HEK293 (cell line): ENCODE data around the gene GBX1.

Source experiments
- BCL11A ChIP-seq: fragments of 450-650 bp; formaldehyde crosslinking; IDR thresholded peaks from 2 replicates; pipeline ENCODE4 v1.5.1; 2016; ENCODE audit warnings: low read depth, missing biosample characterization, missing genetic modification characterization
- SP3 ChIP-seq: fragments of 450-650 bp; formaldehyde crosslinking; IDR thresholded peaks from 2 replicates; pipeline ENCODE4 v1.5.1; 2016; ENCODE audit warnings: missing biosample characterization, missing genetic modification characterization
- WT1 ChIP-seq: fragments of 450-650 bp; formaldehyde crosslinking; IDR thresholded peaks from 2 replicates; pipeline ENCODE4 v1.5.1; 2016; ENCODE audit warnings: missing biosample characterization, missing genetic modification characterization
- ZFP37 ChIP-seq: fragments of 450-650 bp; formaldehyde crosslinking; IDR thresholded peaks from 2 replicates; pipeline ENCODE4 v1.5.1; 2016; ENCODE audit warnings: missing biosample characterization, missing genetic modification characterization
- ZNF324 ChIP-seq: fragments of 450-650 bp; formaldehyde crosslinking; IDR thresholded peaks from 2 replicates; pipeline ENCODE4 v1.5.1; 2016; ENCODE audit warnings: missing biosample characterization, missing genetic modification characterization
- ZNF350 ChIP-seq: fragments of 450-650 bp; formaldehyde crosslinking; IDR thresholded peaks from 2 replicates; pipeline ENCODE4 v1.5.0; 2017; ENCODE audit warnings: missing biosample characterization, mild to moderate bottlenecking, missing genetic modification characterization
- ZNF561 ChIP-seq: fragments of 450-650 bp; IDR thresholded peaks from 2 replicates; pipeline ENCODE4 v1.5.1; 2018; ENCODE audit warnings: missing biosample characterization, missing genetic modification characterization, borderline replicate concordance
- ZNF677 ChIP-seq: fragments of 450-650 bp; IDR thresholded peaks from 2 replicates; pipeline ENCODE4 v1.5.0; 2018; ENCODE audit warnings: missing biosample characterization, mild to moderate bottlenecking, missing genetic modification characterization, moderate library complexity
- TF ChIP-seq, protein P1 (sequence below): fragments of 450-650 bp; formaldehyde crosslinking; IDR thresholded peaks from 2 replicates; pipeline ENCODE4 v1.5.1; 2016; ENCODE audit warnings: missing biosample characterization, missing genetic modification characterization
- TF ChIP-seq, protein P2 (sequence below): fragments of 450-650 bp; formaldehyde crosslinking; conservative IDR thresholded peaks from 2 replicates; pipeline ENCODE4 v1.5.1; 2016; ENCODE audit warnings: low read depth, missing biosample characterization, missing genetic modification characterization
- TF ChIP-seq, protein P3 (sequence below): fragments of 450-650 bp; formaldehyde crosslinking; IDR thresholded peaks from 2 replicates; pipeline ENCODE4 v1.5.1; 2017; ENCODE audit warnings: missing biosample characterization, missing genetic modification characterization

DNA sequence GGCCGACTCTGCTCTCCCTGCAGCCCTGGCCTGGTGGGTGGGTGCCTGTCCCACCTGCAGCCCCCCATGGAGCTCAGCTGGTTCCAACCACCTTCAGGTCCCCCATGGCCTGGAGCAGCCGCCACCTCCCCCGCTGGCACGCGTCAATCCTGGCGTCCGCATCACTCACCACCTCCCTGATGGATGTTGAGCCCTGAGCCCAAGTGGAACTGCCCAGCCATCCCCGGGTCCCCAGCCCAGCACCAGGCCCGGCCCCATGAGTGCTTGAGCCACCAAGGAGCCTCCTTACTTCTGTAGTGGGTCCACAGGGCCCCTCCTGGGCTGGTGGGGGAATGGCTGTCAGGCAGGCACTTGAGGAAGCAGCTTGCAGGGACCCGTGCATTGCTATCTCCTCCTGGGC, 66.6 kb downstream of the GBX1 start:
- TF ChIP-seq, protein P1, sequence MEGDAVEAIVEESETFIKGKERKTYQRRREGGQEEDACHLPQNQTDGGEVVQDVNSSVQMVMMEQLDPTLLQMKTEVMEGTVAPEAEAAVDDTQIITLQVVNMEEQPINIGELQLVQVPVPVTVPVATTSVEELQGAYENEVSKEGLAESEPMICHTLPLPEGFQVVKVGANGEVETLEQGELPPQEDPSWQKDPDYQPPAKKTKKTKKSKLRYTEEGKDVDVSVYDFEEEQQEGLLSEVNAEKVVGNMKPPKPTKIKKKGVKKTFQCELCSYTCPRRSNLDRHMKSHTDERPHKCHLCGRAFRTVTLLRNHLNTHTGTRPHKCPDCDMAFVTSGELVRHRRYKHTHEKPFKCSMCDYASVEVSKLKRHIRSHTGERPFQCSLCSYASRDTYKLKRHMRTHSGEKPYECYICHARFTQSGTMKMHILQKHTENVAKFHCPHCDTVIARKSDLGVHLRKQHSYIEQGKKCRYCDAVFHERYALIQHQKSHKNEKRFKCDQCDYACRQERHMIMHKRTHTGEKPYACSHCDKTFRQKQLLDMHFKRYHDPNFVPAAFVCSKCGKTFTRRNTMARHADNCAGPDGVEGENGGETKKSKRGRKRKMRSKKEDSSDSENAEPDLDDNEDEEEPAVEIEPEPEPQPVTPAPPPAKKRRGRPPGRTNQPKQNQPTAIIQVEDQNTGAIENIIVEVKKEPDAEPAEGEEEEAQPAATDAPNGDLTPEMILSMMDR, result no peak
- TF ChIP-seq ZFP37 (tag by site-specific recombination) (no peak), ZNF561 (no peak), BCL11A (tag by site-specific recombination) (no peak), WT1 (tag by site-specific recombination) (no peak), ZNF350 (no peak), SP3 (tag by site-specific recombination) (no peak), ZNF324 (tag by site-specific recombination) (no peak), ZNF677 (tag by site-specific recombination) (no peak)
- TF ChIP-seq, protein P2, sequence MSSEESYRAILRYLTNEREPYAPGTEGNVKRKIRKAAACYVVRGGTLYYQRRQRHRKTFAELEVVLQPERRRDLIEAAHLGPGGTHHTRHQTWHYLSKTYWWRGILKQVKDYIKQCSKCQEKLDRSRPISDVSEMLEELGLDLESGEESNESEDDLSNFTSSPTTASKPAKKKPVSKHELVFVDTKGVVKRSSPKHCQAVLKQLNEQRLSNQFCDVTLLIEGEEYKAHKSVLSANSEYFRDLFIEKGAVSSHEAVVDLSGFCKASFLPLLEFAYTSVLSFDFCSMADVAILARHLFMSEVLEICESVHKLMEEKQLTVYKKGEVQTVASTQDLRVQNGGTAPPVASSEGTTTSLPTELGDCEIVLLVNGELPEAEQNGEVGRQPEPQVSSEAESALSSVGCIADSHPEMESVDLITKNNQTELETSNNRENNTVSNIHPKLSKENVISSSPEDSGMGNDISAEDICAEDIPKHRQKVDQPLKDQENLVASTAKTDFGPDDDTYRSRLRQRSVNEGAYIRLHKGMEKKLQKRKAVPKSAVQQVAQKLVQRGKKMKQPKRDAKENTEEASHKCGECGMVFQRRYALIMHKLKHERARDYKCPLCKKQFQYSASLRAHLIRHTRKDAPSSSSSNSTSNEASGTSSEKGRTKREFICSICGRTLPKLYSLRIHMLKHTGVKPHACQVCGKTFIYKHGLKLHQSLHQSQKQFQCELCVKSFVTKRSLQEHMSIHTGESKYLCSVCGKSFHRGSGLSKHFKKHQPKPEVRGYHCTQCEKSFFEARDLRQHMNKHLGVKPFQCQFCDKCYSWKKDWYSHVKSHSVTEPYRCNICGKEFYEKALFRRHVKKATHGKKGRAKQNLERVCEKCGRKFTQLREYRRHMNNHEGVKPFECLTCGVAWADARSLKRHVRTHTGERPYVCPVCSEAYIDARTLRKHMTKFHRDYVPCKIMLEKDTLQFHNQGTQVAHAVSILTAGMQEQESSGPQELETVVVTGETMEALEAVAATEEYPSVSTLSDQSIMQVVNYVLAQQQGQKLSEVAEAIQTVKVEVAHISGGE (tag by site-specific recombination), result no peak
- TF ChIP-seq, protein P3, sequence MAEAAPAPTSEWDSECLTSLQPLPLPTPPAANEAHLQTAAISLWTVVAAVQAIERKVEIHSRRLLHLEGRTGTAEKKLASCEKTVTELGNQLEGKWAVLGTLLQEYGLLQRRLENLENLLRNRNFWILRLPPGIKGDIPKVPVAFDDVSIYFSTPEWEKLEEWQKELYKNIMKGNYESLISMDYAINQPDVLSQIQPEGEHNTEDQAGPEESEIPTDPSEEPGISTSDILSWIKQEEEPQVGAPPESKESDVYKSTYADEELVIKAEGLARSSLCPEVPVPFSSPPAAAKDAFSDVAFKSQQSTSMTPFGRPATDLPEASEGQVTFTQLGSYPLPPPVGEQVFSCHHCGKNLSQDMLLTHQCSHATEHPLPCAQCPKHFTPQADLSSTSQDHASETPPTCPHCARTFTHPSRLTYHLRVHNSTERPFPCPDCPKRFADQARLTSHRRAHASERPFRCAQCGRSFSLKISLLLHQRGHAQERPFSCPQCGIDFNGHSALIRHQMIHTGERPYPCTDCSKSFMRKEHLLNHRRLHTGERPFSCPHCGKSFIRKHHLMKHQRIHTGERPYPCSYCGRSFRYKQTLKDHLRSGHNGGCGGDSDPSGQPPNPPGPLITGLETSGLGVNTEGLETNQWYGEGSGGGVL (tag by site-specific recombination), result no peak
